ENCODE data around the gene RNF220. TPM values are rescaled to one million over a fixed set of nuclear protein-coding genes. Genes with fewer than 3 reads are reported as not detected.

Gene RNF220
- total RNA-seq, 2 donors from 2014 or later, result 85.4 to 124 TPM

- no peaks in the 10 kb centered on the region for H3K27me3 ChIP-seq
- H3K27ac ChIP-seq, result no peak overlapping the region
- no peak for DNase-seq
- ATAC-seq, result no peak
- no peaks in the 10 kb centered on the region for H3K9me3 ChIP-seq
- H3K36me3 ChIP-seq (replicated peaks in 1 of 2; ENCODE audit: insufficient read depth in 1 of 2, low read depth in 2 of 2), result peaks cover 0 to 20% of the 10 kb centered on the region in 2 donors
- H3K4me1 ChIP-seq, result no peaks in the 10 kb centered on the region
- TF ChIP-seq POLR2A (IDR thresholded peaks at IDR 0.05) (no peak), CTCF (IDR thresholded peaks at IDR 0.05) (no peak)
- intact Hi-C loops (cut with DNase I), result loop anchor here (10.0 kb wide), 2 partner anchors 267 to 417 kb away; no protein-coding TSS in a partner anchor
- 91% methylated on average over 2 of the region's 2 CpGs for WGBS, 2 donors
- H3K4me3 ChIP-seq, result no peak overlapping the region
Measured at GRCh38 chr1:44642255-44642654, 237.2 kb downstream of the RNF220 start.

- Histone ChIP-seq H3K27ac (no peak overlapping the region), H3K4me1 (no peaks in the 10 kb centered on the region), H3K9me3 (no peaks in the 10 kb centered on the region), H3K27me3 (no peaks in the 10 kb centered on the region), H3K4me3 (no peak overlapping the region), H3K36me3 (replicated peaks in 1 of 2; ENCODE audit: insufficient read depth in 1 of 2, low read depth in 2 of 2) (peaks cover 0 to 22% of the 10 kb centered on the region in 2 donors)
- intact Hi-C loops (cut with DNase I), result loop anchor here (10.0 kb wide), 2 partner anchors 268 to 418 kb away; no protein-coding TSS in a partner anchor
- WGBS, 2 donors, result 75 to 78% methylated on average over 3 of the region's 3 CpGs
- ATAC-seq (no peak), DNase-seq (no peak)
- TF ChIP-seq CTCF (IDR thresholded peaks at IDR 0.05), result no peak
- TF ChIP-seq POLR2A (IDR thresholded peaks at IDR 0.05), result no peak
Measured at GRCh38 chr1:44642925-44643324, 237.9 kb downstream of the RNF220 start.

GRCh38 chr1:44643721-44644334 lies 238.8 kb downstream of the RNF220 start:
- intact Hi-C loops (cut with DNase I), result loop anchor here (10.0 kb wide), 2 partner anchors 269 to 419 kb away; no protein-coding TSS in a partner anchor
- Histone ChIP-seq H3K4me1 (no peaks in the 10 kb centered on the region), H3K9me3 (no peaks in the 10 kb centered on the region), H3K27ac (no peak overlapping the region), H3K36me3 (replicated peaks in 1 of 2; ENCODE audit: insufficient read depth in 1 of 2, low read depth in 2 of 2) (peaks cover 0 to 23% of the 10 kb centered on the region in 2 donors), H3K4me3 (no peak overlapping the region), H3K27me3 (no peaks in the 10 kb centered on the region)
- 53 to 59% methylated on average over 9 of the region's 9 CpGs for WGBS, 2 donors
- ATAC-seq (peak; percentile 30), DNase-seq (no peak)
- no peak for TF ChIP-seq CTCF (IDR thresholded peaks at IDR 0.05)
- no peak for TF ChIP-seq POLR2A (IDR thresholded peaks at IDR 0.05)

GRCh38 chr1:44644806-44645205 lies 239.8 kb downstream of the RNF220 start:
- H3K27ac ChIP-seq, result no peak overlapping the region
- ATAC-seq, result no peak
- no peaks in the 10 kb centered on the region for H3K27me3 ChIP-seq
- no peaks in the 10 kb centered on the region for H3K9me3 ChIP-seq
- peaks cover 0 to 28% of the 10 kb centered on the region in 2 donors for H3K36me3 ChIP-seq (replicated peaks in 1 of 2; ENCODE audit: insufficient read depth in 1 of 2, low read depth in 2 of 2)
- no peak for DNase-seq
- no peak for TF ChIP-seq CTCF (IDR thresholded peaks at IDR 0.05)
- no peak for TF ChIP-seq POLR2A (IDR thresholded peaks at IDR 0.05)
- intact Hi-C loops (cut with DNase I), result loop anchor here (10.0 kb wide), 2 partner anchors 270 to 420 kb away; no protein-coding TSS in a partner anchor
- WGBS, 2 donors, result 87 to 89% methylated on average over 7 of the region's 7 CpGs
- no peak overlapping the region for H3K4me3 ChIP-seq
- no peaks in the 10 kb centered on the region for H3K4me1 ChIP-seq

Data from body of pancreas (tissue), 4 donors.